RCC 7860 (cell line): Measurements from ENCODE around the gene PRR27.
"Not testable (repeated sequence)": the region's sequence is repeated elsewhere in the genome, so short reads cannot be mapped to it uniquely, and the experiment has no call there.

Source experiments
- DNase-seq: peaks from one replicate; pipeline ENCODE4 v3.0.0-alpha.2; 2015; ENCODE audit warnings: low spot score
- FAIRE-seq: peaks from 2 replicates; lab custom pipeline; 2012; peaks lifted over from hg19 to GRCh38; lab: Jason Lieb, UNC

The PRR27 gene

DNA sequence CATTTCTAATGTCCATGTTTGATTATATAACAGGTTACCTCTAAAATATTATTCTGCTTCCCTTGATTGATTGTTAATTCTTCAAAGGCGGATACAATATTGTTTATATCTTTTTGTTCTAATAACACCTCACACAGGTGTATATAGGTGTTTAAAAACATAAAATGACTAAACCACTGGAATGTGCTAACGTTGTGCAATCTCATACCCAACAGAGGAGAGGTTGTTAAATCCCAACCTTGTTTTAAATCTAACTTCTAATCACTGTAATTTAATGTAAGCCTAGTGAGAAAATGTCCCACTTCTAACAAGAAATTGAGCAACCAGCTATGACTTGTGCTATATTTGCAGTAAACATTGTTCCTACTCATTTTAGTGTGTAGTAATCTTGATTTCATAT lies 42.8 kb downstream of the PRR27 start:
- FAIRE-seq (no peak), DNase-seq (no peak)

GRCh38 chr4:70197842-70198241 lies 43.8 kb downstream of the PRR27 start:
- FAIRE-seq, result no peak
- no peak for DNase-seq

DNA sequence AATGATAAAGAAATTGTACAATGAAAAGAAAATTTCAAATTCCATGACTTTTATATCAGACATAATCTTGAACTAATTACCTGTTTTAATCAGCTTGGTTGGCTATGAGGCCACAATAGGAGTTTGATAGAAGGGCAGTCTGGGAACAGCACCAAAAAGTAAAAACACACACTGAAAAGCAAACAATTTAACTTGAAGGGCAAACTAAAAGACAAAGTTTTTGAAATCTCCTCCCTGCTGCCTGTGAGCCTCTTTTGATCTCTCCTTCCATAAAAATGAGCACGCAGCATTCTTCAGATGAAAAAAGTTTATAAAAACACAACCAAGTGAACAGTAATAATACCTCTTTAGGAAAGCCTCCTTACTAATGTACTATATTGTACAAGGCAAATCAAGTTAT lies 49.6 kb downstream of the PRR27 start:
- DNase-seq (no peak), FAIRE-seq (no peak)

DNA sequence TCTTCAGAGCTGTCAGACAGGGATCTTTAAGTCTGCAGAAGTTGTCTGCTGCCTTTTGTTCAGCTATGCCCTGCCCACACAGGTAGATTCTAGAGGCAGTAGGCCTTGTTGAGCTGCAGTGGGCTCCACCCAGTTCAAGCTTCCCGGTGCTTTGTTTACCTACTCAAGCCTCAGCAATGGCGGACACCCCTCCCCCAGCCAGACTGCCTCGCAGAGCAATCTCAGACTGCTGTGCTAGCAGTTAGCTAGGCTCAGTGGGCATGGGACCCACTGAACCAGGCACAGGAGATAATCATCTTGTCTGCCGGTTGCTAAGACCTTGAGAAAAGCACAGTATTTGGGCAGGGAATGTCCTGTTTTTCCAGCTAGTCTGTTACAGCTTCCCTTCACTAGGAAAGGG lies 58.7 kb downstream of the PRR27 start:
- DNase-seq, FAIRE-seq: not testable (repeated sequence)
